ENCODE results near the gene RHBDD3.

The RHBDD3 gene

GRCh38 chr22:29218758-29219408 lies 48.9 kb downstream of the RHBDD3 start:
- no peak for TF ChIP-seq CTCF (IDR thresholded peaks at IDR 0.05; ENCODE audit: control extremely low read depth, extremely low read depth, low read depth, missing control alignments)
- CTCF ChIA-PET: interaction anchor here (1.2 to 4.7 kb wide), 3 partner anchors 15 to 65 kb away, joined by 3 to 34 read pairs (median 7); partner anchors contain the start of gene EMID1
- no peak for DNase-seq (ENCODE audit: extremely low spot score)
- POLR2A ChIA-PET: no interaction called here

DNA sequence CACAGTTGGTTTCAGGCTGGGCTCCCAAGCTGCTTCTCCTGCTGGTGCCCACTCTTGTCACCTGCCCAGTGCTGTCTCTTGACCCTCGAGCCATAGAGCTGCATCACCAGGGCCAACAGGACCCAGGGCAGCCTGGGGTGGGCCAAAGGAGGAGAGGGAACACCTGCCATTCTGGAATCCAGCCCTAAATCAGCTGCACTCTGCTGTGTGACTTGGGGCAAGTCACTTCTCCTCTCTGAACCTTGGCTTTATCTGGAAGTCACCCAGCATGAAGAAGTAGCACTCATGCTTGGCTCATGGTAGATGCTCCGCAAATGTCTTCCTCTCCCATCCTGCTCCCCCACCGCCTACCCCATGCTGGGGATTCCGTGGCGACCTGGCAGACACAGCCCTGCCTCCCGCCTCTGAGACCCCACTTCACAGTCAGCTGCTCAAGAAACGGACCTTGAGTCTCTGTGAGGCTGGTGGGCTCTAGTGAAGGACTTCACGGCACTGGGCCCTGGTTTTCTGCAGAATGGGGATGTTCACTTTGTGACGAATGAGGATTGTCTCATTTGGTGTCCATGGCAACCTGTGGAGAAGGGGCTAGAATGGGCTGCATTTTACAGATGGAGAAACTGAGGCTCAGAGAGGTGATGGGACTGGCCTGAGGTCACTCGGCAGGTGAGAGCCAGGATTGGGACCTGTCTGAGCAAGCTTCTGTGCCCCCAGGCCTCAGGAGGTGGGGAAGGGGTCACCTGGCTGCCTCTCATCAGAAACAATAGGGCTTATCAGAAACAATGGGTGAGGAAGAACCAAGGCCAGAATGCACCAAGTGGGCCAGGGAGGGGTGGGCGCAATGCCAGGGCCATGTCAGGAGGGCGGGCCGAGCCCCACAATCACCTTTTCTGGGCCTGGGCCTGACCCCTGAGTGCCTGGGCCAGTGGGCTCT lies 49.7 kb downstream of the RHBDD3 start:
- no peak for TF ChIP-seq CTCF (IDR thresholded peaks at IDR 0.05; ENCODE audit: control extremely low read depth, extremely low read depth, low read depth, missing control alignments)
- ChIA-PET CTCF (interaction anchor here (1.0 to 4.7 kb wide), 6 partner anchors 8 to 64 kb away, joined by 3 to 34 read pairs (median 4); partner anchors contain the start of gene EMID1), POLR2A (no interaction called here)
- no peak for DNase-seq (ENCODE audit: extremely low spot score)

DNA sequence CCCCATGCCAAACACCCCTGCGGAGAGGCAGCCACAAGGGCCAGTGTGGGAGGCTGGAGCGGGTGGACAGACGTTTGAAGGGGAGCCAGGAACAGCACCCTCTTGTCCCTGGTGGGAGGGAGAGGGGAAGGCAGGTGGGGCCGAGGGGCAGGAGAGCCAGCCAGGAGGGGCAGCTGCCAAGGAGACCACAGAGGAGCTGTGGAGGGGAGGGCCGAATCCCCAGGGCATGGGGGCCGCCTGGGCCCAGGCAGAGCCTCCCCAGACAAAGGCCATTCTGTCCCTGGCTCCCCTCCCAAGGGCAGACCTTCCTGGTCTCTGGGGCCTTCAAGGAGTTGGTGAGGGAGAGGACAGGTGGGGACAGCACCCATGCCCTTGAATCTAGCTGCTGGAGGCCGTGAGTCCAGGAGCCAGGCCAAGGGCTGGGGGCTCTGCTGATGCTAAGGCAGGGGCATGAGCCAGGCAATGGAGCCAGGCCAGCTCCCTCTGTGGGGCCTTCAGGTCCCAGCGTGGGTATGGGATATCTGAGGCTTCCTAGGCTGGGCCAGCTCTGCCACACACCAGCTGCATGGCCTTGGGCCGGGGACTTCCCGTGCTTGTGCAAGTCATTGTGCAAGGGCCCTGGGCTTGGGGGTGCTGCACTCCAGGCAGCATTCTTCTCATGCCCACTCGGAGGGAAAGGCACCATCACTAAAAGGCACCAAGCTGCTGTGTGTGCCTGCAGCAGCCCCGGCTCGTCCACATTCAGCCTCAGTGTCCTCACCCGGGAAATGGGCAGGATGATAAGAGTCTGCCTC lies 50.7 kb downstream of the RHBDD3 start:
- DNase-seq (ENCODE audit: extremely low spot score): no peak
- CTCF ChIA-PET: interaction anchor here (1.0 to 4.7 kb wide), 5 partner anchors 9 to 63 kb away, joined by 3 to 34 read pairs (median 3); partner anchors contain the start of gene EMID1
- no peak for TF ChIP-seq CTCF (IDR thresholded peaks at IDR 0.05; ENCODE audit: control extremely low read depth, extremely low read depth, low read depth, missing control alignments)
- POLR2A ChIA-PET: no interaction called here

- TF ChIP-seq CTCF (IDR thresholded peaks at IDR 0.05; ENCODE audit: control extremely low read depth, extremely low read depth, low read depth, missing control alignments): no peak
- ChIA-PET POLR2A (no interaction called here), CTCF (interaction anchor here (1.0 to 4.7 kb wide), 4 partner anchors 12 to 62 kb away, joined by 3 to 34 read pairs (median 4); partner anchors contain the start of gene EMID1)
- no peak for DNase-seq (ENCODE audit: extremely low spot score)
Measured at GRCh38 chr22:29216011-29216872, 51.5 kb downstream of the RHBDD3 start.

DNA sequence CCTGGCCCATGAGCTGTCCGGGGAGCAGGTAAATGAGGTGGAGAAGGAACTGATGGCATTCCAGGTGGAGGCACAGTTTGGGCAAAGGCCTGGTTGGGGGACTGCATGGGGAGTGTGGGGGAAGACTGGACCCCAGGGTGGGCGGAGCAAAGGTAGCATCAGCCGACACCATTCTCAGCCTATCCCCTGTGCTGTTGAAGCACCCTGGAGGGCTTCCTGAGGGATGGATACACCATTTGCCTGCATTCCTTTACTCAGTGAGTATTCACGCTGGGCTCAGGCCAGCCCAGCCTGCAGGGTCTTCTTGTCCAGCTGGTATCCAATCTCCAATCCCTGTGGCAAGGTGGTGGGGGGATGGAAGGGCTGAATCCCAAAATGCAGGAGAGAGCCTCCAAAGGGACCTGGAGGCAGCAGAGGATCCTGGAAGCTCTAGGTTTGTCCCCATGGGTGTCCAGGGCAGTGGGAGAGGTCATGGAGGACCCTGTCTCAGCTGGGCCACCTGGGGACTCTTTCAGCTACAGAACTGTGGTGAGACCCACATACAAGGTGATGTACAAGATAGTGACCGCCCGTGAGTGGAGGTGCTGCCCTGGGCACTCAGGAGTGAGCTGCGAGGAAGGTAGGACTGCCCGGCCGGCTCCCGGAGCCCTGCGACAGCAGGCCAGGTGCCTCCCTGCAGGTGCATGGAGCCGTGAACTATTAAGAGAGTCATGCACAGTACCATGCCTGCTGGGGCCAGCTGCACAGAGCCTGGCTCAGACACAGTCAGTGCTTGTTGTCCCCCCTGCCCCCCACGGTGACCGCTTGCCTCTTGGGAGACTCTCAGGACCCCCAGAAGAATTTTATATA lies 52.5 kb downstream of the RHBDD3 start:
- ChIA-PET POLR2A (no interaction called here), CTCF (interaction anchor here (1.0 to 3.6 kb wide), 4 partner anchors 11 to 18 kb away, joined by 3 to 9 read pairs (median 4); no protein-coding TSS in a partner anchor)
- no peak for DNase-seq (ENCODE audit: extremely low spot score)
- no peak for TF ChIP-seq CTCF (IDR thresholded peaks at IDR 0.05; ENCODE audit: control extremely low read depth, extremely low read depth, low read depth, missing control alignments)
